GM18951 (cell line): ENCODE results near the gene RAB6B.

Experiments
- POLR2A ChIP-seq: IDR thresholded peaks from 4 replicates; pipeline ENCODE4 v1.6.1; 2011; ENCODE audit warnings: mild to moderate bottlenecking; ENCODE audit not compliant: insufficient read length, insufficient read depth; ENCODE audit errors: extremely low read depth
- in situ Hi-C: fragments of 300-500 bp; cut with MboI; formaldehyde crosslinking; loops from one replicate; pipeline ENCODE4 v1.12.0; 2022; ENCODE audit warnings: low sequenced_read_pairs, mixed read lengths, inconsistent platforms; ENCODE audit not compliant: unreplicated experiment

RAB6B gene

DNA sequence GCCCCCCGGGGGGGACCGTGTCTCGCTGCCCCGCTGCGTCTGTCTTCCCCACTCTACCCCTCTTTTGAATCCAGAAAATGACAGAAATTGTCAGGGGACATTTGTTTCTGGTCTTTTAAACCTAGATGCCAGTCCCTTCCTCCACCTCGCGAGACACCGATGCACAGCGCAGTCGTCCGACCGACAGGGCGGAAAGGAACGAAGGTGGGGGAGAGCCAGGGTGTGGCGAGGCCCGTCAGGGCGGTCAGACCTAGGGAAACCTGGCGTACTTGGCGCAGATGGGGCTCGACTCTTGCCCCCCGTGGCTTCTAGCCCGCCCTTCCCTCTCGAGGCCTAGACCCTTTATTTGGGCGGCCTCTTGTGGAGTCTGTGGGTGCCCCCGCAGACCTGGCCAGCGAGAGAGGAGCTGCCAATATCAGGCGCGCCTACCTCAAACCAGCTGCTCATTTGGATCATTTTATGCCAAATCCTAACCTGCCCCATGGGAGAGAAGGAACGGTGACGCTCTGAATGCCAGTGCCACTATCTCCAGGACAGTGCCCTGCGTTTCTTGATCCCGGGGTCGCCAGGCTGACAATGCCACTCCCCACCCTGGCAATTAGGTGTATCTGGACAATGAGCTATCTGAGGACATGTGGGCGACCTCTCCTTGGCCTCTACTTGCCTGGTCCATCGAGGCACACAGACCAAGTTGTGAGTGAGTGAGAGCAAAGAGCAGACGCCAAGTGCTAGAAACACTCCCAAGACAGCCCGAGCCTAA lies 500 bp upstream of the RAB6B start:
- in situ Hi-C loops = no loop called here
- TF ChIP-seq POLR2A = no peak

DNA sequence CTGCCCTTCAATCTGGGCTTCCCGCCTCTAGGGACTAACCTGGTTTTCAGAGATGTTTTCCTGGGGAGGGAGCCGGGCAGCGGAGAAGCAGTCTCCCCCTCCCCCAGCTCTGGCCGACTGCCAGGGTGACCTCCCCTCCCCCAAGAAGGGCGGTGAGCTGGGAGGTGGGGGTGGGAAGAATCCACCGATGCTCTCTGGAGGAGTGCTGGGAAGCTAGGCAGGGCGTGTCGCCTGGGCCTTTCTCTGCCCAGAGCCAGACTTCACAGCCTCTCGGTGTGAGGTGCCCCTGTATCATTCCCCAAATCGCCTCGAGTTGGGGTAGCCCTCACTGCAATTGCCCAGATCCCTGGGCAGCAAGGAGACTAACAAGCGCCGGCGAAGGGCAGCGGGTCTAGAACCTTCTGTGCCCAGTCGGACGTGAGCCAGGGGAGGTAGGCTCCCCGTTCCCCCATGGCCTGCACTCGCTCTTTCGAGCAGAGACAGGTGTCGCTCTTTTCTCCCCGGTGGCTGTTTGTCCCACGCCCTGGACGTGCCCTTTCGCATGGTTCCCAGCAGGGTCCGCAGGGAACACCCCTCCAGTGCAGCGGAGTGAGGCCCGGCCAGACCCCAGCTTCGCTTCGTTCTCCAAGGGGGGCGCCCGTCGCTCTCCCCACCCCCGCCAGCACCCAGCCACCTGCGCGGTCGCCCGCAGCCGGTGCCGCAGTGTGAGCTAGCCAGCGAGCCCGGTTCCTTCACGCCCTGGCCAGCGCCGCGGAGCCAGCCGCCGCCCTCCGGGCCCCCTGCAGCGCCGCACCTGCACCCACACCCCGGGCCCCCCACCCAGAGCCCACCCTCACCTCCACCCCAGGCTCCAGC lies 1.1 kb downstream of the RAB6B start:
- in situ Hi-C loops = no loop called here
- TF ChIP-seq POLR2A = no peak

DNA sequence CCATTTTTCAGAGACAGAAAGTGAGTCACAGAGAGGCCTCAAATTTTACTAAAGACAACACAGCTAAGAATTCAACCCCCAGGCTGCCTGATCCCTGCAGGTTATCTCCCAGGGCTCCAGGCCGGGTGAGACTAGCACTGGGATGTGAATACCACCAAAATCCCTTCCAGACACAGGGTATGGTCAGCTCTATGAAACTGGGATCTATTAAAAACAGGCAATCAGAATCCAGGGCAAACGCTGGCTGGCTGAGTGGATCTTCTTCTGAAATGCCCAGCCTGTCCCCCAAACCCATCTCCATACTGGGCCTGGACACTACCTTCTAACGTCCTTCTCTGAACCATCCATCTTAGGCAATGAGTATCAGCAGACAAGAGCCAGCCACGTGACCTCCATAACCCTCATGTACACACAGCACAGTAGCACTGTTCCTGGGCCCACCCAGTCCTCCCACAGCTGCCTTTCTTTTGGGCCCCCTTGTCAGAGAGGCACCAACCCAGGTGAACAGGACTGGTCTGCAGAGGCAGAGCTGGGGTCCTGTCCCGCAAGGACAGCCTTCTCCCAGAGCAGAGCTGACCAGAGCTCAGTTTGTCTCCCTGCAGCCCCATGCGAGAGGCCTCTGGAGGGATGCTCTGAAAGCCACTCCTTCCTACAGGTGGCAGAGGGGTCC lies 1.9 kb downstream of the RAB6B start:
- TF ChIP-seq POLR2A = no peak
- in situ Hi-C loops = no loop called here

DNA sequence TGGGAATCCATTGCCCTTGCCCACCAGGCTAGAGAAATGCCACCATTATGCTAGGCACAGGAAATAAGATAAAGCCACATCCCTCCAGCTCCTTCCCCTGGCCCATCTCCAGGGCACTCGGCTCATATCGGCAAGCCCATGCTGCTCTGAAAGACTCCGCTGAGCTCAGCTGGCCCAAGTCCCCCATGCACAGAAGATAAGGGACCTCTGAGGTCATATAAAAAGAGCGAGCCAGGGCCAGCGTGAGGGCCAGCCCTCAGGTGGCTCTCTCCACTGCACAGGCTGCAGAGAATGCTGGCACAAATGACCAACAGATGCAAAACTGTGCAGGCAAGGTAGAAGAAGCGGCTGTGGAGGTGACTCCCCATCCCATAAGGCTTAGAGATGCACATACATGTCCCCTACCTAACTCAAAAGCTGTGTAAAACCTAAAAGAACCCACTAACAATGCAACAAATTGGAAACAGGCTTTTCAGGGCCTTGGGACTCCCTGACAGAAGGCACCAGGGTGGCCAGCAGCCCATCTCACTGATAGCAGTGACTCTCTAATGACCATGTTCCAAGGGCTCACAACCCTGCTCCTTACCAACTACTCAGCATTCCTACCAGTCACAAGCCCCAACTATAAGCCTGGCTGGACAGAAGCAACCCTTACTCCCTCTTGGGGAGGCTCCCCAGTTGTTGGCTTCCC lies 3.0 kb downstream of the RAB6B start:
- in situ Hi-C loops = no loop called here
- TF ChIP-seq POLR2A = no peak

DNA sequence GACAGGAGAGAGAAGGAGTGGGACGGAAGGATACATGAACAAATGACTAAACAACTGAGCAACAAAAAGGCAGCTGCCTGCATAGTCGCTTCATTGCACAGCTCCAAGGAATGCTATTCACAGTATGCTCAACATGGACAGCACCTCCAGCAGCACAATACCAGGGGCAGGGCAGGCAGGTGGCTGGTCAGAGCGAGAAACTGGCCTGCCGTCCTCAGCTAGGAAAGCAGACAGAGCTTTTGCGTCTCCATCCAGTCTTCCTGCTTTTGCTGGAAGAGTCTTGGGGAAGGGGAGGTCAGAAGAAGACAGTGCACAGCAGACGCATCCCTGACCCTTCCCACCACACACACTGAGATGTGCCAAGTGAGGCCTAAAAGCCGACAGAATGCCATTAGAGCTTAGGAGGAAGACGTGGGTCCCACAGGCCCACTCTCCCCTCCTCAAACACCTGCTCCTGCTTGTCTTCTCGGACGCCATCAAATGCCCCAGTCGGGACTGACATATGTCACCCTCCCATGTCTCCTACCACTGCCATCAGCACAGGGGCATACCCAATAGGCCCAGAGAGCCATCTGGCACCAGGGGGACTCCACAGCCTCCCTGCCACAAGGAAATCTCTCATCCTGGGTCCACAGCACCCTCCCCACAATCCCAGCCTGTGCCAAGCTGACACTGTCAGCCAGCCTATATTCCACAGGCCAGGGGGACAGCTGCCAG lies 3.9 kb downstream of the RAB6B start:
- no peak for TF ChIP-seq POLR2A
- in situ Hi-C loops = no loop called here

DNA sequence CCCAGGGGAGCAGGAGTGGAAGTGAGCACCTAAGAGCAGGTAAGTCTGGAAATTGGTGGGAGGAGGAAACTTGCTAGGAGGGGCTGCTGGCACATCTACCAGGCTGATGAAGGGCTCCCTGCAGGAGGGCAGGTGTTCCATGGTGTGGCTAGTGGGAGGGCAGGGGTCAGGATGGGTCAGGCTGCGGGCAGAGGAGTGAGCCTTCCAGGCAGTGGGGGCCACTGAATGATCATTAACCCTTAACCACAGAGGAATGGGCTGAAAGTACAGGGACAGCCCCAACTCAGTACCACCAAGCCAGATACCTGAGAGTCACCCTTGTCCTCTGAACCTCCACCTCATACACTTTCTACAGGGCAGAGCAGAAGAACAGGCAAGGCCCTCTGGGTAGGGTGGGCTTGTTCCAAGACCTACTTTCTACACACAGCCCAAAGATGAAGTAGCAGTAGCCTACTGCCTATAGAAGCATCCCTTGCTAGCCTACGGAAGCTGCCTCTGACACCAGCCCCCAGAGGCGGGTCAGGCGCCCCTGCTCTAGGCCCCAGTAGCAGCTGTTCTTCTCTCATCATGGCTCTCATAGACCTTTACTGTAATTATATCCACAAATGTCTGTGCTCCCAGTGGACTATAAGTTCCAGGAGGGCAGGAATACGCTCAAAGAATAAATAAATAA lies 4.6 kb downstream of the RAB6B start:
- TF ChIP-seq POLR2A = no peak
- in situ Hi-C loops = no loop called here

DNA sequence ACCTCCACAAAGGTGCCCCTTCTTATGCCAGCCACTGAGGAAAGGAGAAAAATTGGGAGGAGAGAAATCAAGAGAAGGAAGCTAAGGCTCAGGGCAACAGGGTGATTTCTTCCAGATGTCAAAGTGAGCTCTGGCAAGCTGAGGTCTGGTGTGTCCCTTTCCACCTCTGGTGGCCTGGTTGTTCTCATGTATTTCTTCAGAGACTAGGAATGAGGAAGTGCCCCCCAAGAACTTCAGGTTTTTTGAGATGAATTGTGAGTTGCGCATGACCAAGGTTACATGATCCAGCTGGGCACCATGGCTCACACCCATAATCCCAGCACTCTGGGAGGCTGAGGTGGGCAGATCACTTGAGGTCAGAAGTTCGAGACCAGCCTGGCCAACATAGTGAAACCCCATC lies 5.6 kb downstream of the RAB6B start:
- no peak for TF ChIP-seq POLR2A
- in situ Hi-C loops = no loop called here

DNA sequence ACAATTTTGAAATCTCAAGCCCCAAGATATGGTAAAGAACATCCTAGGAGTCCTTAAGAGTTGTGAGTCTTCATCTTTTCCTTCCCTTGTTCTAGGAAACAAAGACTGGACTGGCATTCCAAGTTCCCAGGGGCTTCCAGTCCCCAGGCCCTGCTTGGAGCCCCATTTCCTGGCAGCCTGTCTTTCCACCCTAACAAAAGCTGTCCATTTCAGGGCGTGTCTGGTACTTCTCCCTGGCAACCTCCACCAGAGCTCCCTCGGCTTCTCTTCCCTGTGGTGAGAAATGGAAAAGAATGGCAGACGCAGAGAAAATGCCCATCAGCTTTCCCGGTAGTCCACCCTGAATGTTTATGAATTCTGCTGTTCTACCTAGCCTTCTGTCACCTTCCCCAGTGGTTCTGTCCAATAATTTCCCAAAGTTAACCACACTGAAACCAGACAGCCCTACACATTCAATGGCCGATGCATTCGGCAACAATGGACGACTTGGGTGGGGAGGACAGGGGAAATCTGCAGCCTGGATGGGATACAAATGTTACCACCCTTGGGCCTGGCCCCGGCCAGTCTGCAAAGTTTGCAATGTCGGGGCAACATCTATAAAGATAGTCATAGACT lies 6.8 kb downstream of the RAB6B start:
- in situ Hi-C loops = no loop called here

DNA sequence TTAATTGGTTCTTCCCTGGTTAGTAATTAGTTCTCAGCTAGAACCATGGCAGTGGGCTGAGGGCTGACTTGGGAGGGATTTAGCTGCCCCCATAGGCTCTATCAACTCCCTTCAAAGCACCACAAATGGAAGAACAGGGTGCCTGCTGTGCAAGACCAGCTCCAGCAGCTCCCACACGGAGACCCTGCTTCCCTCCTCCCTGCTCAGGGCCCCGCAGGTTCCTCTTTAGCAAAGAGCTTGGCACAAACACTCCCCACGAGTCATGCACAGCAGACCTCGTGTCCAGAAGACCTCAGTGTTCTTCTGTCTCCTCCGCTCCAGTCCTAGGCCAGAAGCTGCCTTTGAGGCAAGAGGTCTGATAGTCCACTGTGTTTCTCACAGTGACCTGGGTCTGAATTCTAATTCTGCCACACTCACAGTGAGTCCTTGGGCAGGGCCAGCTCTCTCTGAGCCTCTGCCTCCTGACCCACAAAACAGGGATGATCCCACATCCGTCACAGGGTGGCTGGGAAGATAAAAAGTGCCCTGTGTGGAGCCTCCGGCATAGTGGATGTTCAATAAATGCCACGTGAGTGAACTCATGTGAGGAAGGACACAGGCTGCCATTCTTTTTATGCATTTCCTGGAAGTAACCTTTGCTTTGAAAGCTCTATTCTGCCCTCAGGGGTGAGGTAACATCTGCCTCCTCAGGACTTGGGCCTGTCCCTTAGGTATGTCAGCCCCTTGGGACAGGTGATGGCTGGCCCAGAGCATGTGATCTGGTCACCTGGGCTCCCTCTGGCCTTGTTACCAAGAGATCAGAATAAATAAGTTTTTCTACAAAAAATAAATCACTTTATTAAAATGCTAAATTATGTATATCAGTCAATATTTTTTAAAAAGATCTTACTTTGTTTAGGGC lies 7.6 kb downstream of the RAB6B start:
- TF ChIP-seq POLR2A = no peak
- in situ Hi-C loops = no loop called here

More for the DNA sequence above, 6.8 kb downstream of the RAB6B start:
- no peak for TF ChIP-seq POLR2A

DNA sequence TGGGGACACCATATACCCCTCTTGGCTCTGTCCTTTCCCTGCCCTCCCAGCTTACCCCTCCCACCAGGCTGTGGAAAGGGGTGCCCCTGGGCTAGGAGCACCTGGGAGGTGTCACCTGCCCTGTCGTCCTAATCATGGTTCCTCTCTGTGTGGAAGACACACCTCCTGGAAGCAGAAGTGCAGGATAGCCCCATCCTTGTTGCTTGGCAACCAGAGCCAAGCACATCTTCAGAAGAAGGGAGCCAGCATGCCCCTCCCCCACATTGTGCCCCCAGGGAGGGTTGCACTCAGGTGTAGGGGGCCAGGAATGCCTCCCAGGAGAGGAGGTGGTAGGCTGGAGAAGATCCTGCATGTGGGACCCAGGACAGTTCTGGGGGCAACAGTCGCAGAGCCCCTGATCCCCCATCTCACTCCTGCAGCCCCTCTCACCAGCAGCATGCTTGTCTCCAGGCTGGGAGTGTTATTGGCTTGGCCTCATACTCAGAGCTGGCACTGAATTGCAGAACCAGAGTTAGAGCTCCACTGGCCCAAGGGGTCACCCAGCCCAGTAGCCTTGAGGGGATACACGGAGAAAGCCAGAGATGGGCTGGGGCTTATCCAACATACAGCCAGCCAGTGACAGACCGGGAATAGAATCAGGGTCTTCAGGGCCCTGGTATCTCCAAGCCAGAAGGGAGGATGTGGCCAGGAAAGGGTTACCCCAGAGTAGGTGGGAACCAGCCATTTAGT lies 8.4 kb downstream of the RAB6B start:
- TF ChIP-seq POLR2A = no peak
- in situ Hi-C loops = no loop called here
